Fibroblast of skin of left quadriceps (primary cell): ENCODE data around the gene S100A9.
A peak's percentile ranks its signal among the peaks of the same experiment; 100 is the strongest.

Source experiments
- DNase-seq, 2 experiments: peaks; one replicate each; pipeline ENCODE4 v3.0.0-alpha.2; 2013; ENCODE audit warnings: low read depth in 2 of 2

S100A9 gene

GRCh38 chr1:153361480-153362109 lies 3.9 kb downstream of the S100A9 start:
- no peak for DNase-seq

GRCh38 chr1:153362187-153362775 lies 4.6 kb downstream of the S100A9 start:
- no peak for DNase-seq

- no peak for DNase-seq
Measured at GRCh38 chr1:153363641-153364040, 6.0 kb downstream of the S100A9 start.

GRCh38 chr1:153364156-153364555 lies 6.5 kb downstream of the S100A9 start:
- no peak for DNase-seq

- DNase-seq, result no peak
Measured at GRCh38 chr1:153364766-153365666, 7.4 kb downstream of the S100A9 start.

- DNase-seq, result no peak
Measured at GRCh38 chr1:153365696-153366095, 8.0 kb downstream of the S100A9 start.

- DNase-seq, result no peak
Measured at GRCh38 chr1:153366261-153366660, 8.6 kb downstream of the S100A9 start.

- no peak for DNase-seq
Measured at GRCh38 chr1:153367090-153367489, 9.4 kb downstream of the S100A9 start.

GRCh38 chr1:153368495-153368894 lies 10.8 kb downstream of the S100A9 start:
- DNase-seq, result no peak

- DNase-seq, result no peak
Measured at GRCh38 chr1:153370146-153370545, 12.5 kb downstream of the S100A9 start.

- no peak for DNase-seq
Measured at GRCh38 chr1:153371231-153371630, 13.6 kb downstream of the S100A9 start.

GRCh38 chr1:153372571-153372970 lies 14.9 kb downstream of the S100A9 start:
- DNase-seq, result no peak

- DNase-seq, result no peak
Measured at GRCh38 chr1:153374071-153374470, 16.4 kb downstream of the S100A9 start.

- peak; percentile 60 to 61 for DNase-seq
Measured at GRCh38 chr1:153375511-153375910, 17.9 kb downstream of the S100A9 start, which contains the start of gene S100A12. Gene S100A12, minus strand, starts transcription at chr1:153375621. Its CDS starts 1,029 bp downstream, at chr1:153374592.

- DNase-seq, result no peak
Measured at GRCh38 chr1:153379591-153379990, 21.9 kb downstream of the S100A9 start.

- DNase-seq, result no peak
Measured at GRCh38 chr1:153380711-153381110, 23.1 kb downstream of the S100A9 start.

- no peak for DNase-seq
Measured at GRCh38 chr1:153384958-153385580, 27.4 kb downstream of the S100A9 start.

GRCh38 chr1:153386500-153386901 lies 28.8 kb downstream of the S100A9 start:
- no peak for DNase-seq

- no peak for DNase-seq
Measured at GRCh38 chr1:153387001-153387400, 29.3 kb downstream of the S100A9 start.

- DNase-seq, result no peak
Measured at GRCh38 chr1:153387785-153388184, 30.1 kb downstream of the S100A9 start.

GRCh38 chr1:153389401-153389800 lies 31.7 kb downstream of the S100A9 start:
- no peak for DNase-seq
